Activated effector memory CD4-positive, alpha-beta T cell treated with Interleukin-2 at 50 U/mL for 16 hours (primary cell): ENCODE measurements around the gene CYP24A1.

Source experiments
- DNase-seq: peaks from one replicate; pipeline ENCODE4 v3.0.0-alpha.2; 2020

The CYP24A1 gene

DNA sequence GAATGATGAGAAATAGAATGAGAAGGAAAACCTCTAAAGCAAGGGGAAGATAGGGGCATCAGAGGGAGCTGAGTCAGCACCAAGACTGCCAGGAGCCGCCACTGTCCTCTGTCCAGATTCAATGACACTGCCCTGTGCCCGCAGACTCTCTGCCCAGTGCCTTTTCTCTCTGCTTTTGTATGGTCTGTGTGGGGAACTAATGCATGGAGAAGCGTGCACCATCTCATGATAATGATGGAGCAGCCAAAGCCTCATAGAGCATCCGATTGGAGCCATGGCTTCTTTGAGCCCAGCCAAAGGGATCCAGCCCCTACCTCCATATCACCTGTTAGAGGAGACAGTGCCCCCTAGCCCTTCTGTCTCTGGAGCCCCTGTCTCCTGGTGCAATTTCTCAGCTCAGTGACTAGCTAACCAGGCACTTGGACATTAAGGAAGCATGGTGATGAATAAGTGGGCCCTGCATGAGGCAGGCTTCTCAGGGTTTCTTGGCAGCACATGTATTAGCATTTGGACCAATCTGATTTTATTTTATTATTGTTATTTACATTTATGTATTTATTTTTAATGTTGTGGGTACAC lies 27.6 kb upstream of the CYP24A1 start:
- no peak for DNase-seq

DNA sequence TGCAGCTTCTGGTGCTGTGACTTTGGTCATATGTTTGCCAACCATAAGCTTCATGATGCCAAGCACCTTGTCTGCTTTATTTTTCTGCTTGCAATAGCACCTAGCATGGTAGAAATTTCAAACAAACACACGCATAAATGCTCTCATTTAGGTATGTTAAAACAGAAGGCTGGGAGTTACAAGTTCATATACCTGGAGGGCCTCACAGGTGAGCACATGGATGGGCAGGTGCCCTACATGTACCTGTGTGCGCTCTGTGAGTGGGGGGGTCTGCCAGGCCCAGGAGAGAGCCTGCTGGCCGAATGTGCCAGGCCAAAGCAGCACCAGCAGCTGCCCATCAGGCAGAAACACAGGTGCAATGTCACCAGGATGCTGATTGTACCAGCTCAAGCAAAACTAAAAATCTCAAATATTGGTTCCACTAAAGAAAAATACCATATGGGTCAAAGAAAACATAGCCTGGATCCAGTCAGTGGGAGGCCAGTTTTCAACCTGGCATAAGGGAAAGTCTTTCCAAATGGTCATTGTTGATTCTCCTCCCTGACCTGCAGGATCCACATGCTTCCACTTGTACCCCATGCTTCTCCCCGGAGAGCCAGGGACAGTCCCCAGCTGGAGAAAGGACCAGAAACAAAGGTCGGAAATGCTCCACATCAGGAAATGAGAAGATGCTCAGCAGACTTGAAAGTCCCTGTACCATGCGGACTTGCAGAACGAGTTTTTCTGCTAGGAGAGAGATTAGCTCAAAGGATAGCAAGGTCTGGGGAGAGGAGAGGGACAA lies 26.9 kb upstream of the CYP24A1 start:
- DNase-seq, result no peak

DNA sequence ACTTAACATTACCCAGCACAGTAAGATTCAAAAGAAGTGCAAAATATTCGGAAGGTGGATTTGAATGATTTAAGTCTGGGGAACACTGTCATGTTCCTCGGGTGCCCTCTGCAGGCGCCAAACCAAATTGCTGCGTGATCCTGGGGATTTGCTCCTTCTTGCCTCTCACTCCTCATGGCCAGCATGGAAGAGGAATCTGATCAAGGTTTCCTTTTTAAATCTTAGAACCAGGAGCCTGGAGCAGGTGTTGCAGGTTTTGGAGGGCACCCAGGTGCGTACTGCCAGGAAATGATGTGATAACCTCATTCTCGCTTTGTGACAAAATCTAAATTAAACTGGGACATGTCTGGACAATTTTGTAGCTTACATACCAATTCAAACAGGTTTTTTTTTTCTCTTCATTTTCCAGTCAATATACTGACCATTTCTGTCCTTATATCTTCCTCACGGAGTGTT lies 26.0 kb upstream of the CYP24A1 start:
- peak; percentile 46 for DNase-seq

DNA sequence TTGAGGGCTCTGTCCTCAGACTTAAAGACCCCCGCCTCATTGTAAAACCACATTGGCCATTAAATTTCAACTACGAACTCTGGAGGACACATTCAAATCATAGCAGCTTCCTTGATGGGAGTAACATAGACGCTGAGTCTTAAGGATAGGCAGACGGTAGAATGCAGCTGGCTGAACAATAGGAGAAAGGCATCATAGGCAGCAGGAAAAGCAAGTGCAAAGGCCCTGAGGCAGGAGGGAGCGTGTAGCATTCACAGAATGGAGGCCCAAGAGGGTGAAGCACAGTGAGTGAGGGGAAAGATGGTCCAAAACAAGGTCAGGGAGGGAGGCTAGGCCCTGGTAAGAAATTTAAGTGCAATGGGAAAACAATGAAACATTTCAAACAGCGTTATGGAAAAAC lies 25.5 kb upstream of the CYP24A1 start:
- DNase-seq, result no peak

DNA sequence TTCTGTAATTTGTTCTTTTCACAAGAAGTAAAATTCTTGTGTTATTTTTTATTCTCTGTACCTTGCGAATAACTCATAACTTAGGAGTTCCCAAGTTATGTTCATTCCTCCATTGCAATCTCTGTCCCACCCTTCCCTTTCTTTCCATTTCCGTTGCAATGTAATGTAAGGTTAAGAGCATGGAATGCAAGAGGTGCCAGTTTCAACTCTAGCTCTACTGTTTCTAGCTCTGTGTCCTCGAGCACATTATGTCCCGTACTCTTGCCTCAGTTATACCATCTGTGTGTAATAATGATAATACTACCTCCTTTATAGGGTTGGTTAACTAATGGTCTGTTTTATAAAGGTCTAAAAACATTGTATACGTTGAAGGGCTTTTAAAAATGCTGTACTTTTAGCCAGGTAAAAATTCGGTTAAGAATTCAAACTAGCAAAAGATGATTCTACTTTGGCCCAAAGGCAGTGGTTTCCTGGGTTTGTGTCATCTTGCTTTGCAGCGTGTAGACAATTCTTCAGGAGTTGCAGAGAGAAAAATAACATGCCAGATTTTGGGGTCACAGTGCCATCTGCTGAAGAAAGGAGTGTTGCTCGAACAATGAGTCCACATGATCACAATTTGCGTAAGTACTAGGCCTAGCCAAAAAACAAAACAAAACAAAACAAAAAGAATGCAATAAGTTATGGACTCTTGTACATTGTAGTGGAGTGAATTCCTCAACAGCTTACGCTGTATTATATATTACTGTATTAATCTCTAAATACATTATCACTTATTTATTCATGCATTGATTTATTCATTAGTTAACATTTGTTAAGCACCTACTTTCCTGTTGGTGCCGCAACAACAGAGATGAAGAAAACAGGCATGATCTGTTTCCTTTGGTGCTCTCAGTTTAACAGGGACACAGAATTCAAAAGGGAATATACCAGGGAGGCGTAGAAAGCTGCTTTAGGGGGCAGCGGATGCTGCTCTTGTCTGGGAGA lies 24.1 kb upstream of the CYP24A1 start:
- no peak for DNase-seq

DNA sequence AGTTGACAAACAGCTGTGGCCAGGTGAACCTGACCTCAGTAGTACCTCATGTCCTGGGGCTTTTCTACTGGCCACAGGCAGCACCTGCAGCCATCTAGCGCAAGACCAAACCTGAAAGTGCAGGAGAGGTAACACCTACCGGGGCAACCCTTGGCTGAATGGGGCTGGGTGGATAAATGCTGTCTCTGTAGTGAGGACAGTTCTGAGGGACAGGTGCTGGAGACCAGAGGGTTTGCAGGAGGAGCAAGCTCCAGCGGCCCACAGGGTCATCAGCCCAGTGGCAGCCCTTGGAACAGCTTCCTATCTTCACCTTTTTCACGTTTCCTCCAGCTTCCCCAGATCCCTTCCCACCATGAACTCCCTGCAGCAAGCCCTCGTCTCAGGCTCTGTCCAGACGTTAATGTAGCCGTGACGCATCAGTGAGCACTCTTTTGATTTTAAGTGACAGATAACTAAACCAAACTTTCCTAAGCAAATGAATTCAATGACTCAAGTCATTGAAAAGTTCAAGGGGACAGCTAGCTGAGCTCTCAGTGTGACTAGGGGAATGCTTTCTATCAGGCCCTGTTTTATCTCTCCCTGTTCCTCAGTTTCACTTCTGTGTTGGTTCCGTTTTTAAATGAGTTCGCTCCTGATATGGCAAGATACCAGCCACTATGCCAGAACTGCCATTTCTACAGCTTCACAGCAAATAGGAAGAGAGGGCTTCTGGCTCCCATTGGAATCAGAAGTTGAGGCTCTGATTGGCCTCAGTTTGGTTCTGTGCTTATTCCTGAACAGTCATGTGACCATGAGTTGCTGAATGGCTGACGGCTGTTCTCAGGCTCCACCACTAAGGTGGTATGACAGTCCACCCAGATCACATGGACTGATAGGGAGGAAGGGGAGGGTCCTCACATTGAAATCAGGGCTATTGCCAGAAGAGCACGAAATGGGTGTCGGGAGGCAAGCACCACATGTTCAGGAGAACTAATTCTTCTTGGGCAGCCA lies 22.0 kb upstream of the CYP24A1 start:
- DNase-seq, result no peak

DNA sequence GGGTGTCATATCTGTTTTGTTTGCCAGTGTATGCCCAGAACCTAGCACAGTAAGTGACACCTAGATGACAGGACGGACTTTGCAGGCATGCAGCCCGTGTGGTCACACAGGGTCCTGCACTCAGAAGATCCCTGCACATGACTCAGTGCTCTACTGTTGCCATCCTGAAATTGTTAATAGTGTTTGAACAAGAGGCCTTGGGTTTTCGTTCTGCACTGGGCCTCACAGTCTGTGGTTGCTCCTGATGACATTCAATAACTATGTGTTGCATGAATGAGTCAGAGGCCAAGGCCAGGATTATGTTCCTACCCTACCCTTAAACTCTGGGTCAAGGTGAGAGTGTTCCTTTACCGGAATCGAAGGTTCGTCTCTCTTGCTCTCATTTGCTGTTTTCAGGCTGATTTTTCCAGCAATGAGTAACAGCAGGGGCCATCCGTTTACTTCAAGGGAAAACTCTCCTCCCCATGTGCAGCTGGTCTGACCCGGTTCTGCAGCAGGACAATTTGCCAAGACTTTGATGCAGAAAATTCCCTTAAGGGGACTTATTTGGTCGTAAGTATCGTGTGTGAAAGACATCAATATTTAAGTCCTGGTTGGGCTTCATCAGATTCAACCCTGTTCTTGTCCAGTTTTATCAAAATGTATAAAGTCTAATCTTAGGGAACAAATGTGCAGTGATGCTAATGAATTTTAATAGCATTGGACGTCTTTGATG lies 21.1 kb upstream of the CYP24A1 start:
- no peak for DNase-seq

DNA sequence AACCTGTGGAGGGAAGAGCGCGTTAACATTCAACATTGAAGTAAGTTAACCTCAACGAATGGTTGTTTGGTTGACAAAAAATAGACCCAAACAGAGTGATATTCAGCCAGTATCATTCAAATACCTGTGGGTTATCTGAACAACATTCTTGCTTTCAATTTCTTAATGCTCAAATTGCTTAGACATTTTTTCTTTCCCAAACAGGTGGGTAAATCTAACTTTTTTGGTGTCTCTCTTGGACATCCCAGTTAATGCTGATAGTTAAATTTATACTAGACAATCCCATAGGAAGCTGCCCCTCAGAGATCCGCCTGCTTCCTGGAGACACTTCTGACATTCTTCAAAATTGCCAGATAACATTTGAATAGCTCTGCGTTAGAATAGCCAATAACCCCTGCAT lies 20.0 kb upstream of the CYP24A1 start:
- DNase-seq, result no peak

DNA sequence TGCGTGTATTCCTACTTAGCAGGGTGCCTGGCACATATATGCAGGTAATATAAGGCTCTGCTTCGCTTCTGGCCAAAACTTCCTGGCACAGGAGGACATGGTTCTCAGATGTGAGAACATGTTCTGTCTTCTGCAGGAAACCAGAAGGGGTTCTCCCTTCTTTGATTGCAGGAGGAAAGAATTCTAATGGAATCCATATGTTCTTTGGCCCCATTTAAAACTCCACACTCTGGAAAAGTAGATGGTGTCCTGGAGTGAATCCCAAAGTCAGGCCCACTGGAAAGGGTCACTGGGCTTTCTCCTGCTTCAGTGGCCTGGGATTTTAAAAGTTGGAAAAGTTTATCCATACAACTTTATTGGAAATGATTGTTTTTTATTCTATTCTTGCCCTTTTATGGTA lies 16.4 kb upstream of the CYP24A1 start:
- no peak for DNase-seq

DNA sequence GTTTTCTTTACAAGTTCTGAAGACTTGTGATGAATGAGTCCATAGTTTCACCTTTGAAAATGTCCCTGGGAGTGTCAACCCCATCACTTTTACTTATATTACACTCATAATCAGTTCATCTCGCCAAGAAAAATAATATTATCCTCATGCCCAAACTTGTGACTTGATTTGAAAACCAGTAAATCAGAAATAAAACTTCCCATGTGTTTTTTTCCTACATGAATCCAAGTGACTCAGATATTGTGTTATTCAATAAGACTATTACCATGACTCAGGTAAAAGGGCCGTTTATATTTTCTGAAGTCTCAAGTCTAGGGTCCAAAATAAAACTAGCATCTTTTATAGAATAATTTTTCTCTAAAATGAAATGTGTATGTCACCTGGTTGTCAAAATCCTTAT lies 15.8 kb upstream of the CYP24A1 start:
- no peak for DNase-seq

DNA sequence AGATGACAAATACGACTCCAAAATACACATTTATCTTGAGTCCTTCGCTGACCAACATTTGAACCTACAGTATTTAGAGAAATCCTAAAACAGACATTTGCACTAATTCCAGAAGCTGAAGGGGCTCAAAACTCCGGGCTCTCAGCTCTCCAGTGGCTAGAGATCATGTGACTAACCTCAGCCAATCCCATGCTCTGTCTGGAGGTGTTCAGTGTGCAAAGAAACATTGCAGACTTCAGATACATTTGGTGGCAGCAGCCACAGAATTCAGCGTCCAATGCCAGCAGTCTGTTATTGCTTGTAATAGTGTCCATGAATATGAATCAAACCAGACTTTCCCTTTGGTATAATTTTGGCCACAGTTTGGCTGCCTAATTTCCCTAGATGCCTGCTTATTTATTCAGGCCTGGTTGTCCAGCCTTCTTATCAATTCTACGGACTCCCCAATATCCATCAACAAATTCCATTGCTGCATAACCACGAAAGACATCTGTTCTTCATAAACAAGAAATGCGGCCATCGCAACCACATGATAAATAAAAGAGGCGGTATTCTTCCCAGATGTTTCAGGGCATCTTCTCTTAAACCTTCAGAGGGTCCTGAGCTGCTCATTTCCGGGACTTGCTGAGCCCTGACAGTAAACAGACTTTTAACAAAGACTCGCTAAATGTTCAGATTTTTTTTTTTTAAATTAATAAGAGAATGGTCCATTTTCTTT lies 14.5 kb upstream of the CYP24A1 start:
- DNase-seq, result no peak

DNA sequence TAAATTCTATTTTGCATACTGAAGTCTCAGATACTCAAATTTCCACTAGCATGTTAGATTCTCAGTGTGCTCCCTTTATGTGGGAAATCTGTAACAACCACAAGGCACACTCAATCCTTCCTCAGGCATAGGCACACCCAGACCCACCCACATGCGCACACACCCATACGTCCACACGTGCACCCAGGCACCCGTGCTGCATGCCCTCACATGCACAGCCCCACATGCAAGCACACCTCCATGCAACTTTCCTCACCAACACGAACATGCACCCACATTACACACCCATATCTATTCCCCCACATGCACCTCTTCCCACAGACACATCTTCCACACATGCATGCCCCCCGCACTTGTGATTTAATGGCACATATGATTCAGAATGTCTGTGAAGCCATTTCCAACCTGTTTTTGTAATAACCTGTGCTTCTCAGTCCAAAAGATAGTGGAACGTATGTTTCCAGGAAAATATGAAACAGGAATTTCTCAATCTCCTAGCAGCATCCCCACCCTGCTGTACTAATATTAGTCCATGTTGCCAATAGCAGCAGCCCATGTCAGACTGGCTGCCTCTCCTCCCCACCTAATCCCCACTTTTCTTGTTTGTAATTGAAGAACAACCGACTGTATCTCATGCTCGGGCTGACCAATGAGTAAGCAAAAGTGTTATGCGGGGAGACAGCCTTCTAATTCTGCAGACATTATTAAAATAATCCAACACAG lies 11.3 kb upstream of the CYP24A1 start:
- DNase-seq, result no peak

DNA sequence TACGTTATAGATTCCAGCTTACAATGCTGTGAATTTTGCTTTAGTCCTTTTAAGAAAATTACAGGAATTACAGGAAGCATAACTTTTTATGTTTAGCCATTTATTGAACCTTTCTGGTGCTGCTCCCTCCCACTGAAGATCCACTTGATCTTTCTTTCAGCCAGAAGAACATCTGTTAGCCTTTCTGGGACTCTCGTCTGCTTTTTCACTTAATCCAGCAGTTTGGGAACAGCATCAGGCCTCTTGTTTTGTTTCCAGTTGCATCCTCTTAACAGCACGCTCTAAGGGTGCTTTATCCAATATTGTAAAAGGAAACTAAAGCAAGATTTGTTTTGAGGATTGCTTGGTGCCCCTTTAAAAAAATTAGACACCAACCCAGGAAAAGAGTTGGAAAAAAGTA lies 10.3 kb upstream of the CYP24A1 start:
- DNase-seq, result no peak

DNA sequence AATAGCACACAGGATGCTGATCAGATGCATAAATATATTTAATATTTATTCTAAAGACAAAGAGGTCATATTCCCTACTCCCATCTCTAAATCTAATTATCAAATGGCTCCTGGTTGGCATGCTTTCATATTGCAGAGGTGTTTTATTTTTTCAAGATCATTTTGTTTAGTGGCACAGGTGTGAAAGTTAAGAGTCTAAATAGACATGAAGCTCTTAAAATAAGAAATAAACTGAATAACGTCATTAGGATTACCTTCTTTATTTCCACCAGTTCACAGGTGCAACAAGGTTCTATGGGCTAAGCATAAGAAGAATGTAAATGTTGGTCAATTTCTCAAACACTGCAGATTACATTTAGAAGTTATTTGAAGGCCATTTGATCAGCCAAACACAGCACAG lies 7.1 kb upstream of the CYP24A1 start:
- DNase-seq, result no peak

DNA sequence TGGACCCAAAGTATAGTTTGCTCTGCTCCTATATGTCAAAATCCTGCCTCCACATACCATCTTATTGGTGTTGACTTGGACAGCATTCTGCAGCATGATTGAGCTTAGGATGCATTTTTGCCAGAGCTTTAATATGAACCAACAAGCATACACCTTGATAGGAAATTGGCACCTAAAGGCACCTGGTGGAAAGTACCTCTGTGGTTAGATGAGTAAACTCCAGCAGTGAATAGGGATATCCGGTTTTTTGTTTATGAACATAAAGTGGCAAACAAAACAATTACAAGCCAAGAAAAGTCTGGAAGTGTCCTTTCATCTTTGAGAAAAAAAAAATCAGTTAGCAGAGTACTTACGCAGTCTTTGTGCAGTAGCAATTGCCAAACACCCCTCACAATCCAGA lies 6.2 kb upstream of the CYP24A1 start:
- no peak for DNase-seq

DNA sequence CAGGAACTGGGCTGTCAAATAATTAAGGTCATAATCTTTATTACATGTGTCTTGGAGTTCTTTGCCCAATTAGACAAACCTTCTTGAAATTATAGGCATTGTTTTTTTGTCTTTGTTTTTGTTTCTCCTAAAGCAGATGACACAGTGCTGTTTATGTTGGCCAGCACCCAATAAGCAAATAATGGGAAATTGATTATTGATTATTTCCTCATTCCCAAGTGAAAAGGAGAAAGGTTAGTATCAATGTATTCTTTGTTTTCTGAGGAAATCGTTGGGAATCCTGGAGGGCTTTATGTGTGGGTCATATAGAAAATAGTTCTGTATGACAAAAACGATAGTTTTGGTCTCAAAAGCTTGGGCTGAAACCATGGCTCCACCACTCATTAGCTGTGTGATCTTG lies 4.5 kb upstream of the CYP24A1 start:
- DNase-seq, result no peak

DNA sequence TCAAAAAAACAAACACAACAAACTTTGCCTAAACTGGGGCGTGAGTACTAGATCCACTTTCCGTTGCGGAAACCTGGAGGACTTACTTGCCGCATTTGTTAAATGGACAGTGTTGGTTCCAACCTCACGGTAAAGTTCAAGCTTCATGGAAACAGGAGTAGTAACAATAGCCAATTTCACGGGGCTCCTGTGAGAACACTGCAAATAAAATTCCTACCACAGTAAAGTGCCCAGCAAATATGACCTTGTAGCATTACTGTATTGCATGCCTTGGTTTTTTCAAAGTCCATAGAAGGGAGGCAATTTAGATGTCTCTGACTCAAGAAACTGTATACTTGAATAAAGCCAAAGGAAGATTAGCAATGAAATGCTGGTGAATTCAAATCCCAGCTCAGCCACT lies 3.6 kb upstream of the CYP24A1 start:
- DNase-seq, result no peak

DNA sequence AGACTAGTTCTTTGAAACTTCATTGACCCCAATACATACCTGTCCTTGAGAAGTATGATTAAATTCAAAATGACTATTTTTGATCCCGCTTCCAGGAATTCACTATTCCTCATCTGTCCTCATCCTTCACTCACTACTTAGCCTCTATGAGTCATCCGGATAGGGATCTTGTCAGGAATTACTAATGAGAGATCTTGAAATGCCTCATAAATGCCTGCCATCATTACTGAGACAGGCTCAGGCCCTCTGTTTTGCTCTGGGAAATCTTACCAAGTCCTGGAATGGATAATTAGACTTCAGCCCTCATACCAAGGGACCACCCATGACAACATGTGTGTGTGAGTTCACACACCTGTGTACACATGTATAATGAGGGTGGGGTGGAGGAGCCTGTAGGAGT lies 2.8 kb upstream of the CYP24A1 start:
- DNase-seq, result no peak

DNA sequence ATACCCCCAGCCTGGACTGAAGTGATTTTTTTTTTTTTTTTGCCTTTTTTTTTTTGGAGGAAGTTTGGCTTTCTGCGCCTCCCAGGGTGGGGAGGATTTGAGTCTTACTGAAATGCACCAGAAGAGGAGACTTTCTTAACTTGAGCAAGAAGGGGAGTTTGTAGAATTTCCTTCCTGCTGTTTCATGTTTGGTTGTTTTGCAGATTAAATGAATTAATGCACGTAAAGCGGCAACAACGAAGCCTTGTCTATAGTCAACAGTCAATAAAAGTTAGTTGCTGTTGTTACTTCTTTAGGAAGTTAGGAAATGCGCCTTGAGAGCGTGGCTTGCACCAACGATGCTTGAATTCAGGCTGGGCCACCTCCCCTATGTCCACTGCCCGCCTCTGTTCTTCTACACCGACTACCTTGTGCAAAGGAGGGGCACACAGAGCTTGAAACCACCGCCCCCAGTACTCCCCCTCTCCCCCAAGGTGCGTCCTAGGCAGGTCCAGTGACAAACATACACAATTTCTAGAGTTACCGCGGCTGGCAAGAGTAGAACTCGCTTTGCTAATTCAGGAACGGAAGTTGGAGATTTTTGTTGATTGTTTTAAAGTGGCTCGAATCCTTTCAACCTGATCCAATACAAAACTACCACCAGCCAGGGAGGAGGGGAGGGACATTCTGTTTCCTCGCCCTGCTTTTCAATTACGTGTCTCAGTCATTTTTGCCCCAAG lies 830 bp upstream of the CYP24A1 start:
- no peak for DNase-seq
